Renal pelvis (tissue), 12 donors: ENCODE measurements around the gene GPN2. TPM values are rescaled to one million over a fixed set of nuclear protein-coding genes. Genes with fewer than 3 reads are reported as not detected.

Experiments
- DNase-seq: peaks from one replicate; pipeline ENCODE4 v3.0.0-alpha.2; 2013
- long read RNA-seq, 16 experiments: transcript quantifications; one replicate each; lab custom pipeline, GENCODE V29; 2026
- polyA plus RNA-seq, 3 donors: library from polyadenylated mRNA; unstranded; fragments of 120-200 nt; gene quantifications; one replicate each; pipeline ENCODE4 v1.2.1, GENCODE V29; 2013; ENCODE audit not compliant: insufficient read length in 3 of 3

Gene GPN2
- 10 to 100 TPM; 31.4 to 38.7 (median 32.4) TPM for polyA plus RNA-seq
- long read RNA-seq, donor 1, full-length matches to known transcripts, result 7 of 7 reads
- long read RNA-seq, donor 1, partial matches to known transcripts, result 0 of 7 reads
- long read RNA-seq, donor 1, other reads (novel, unspliced or antisense), result 0 of 7 reads
- long read RNA-seq, donor 2, full-length matches to known transcripts, result 12 of 12 reads
- long read RNA-seq, donor 2, partial matches to known transcripts, result 0 of 12 reads
- long read RNA-seq, donor 2, other reads (novel, unspliced or antisense), result 0 of 12 reads
- long read RNA-seq, donor 3, full-length matches to known transcripts, result 5 of 5 reads
- long read RNA-seq, donor 3, partial matches to known transcripts, result 0 of 5 reads
- long read RNA-seq, donor 3, other reads (novel, unspliced or antisense), result 0 of 5 reads
- long read RNA-seq, donor 4, full-length matches to known transcripts, result 7 of 7 reads
- long read RNA-seq, donor 4, partial matches to known transcripts, result 0 of 7 reads
- long read RNA-seq, donor 4, other reads (novel, unspliced or antisense), result 0 of 7 reads
- long read RNA-seq, donor 5, full-length matches to known transcripts, result 5 of 5 reads
- long read RNA-seq, donor 5, partial matches to known transcripts, result 0 of 5 reads
- long read RNA-seq, donor 5, other reads (novel, unspliced or antisense), result 0 of 5 reads
- long read RNA-seq, donor 6, full-length matches to known transcripts, result 4 of 4 reads
- long read RNA-seq, donor 6, partial matches to known transcripts, result 0 of 4 reads
- long read RNA-seq, donor 6, other reads (novel, unspliced or antisense), result 0 of 4 reads
- long read RNA-seq, donor 7, full-length matches to known transcripts, result 14 of 14 reads
- long read RNA-seq, donor 7, partial matches to known transcripts, result 0 of 14 reads
- long read RNA-seq, donor 7, other reads (novel, unspliced or antisense), result 0 of 14 reads
- long read RNA-seq, donor 8, full-length matches to known transcripts, result 1 of 1 reads
- long read RNA-seq, donor 8, partial matches to known transcripts, result 0 of 1 reads
- long read RNA-seq, donor 8, other reads (novel, unspliced or antisense), result 0 of 1 reads
- long read RNA-seq, donor 9, full-length matches to known transcripts, result 18 of 18 reads
- long read RNA-seq, donor 9, partial matches to known transcripts, result 0 of 18 reads
- long read RNA-seq, donor 9, other reads (novel, unspliced or antisense), result 0 of 18 reads
- long read RNA-seq, donor 10, full-length matches to known transcripts, result 7 of 7 reads
- long read RNA-seq, donor 10, partial matches to known transcripts, result 0 of 7 reads
- long read RNA-seq, donor 10, other reads (novel, unspliced or antisense), result 0 of 7 reads
- long read RNA-seq, donor 11, full-length matches to known transcripts, result 8 of 8 reads
- long read RNA-seq, donor 11, partial matches to known transcripts, result 0 of 8 reads
- long read RNA-seq, donor 11, other reads (novel, unspliced or antisense), result 0 of 8 reads
- long read RNA-seq, donor 12, full-length matches to known transcripts, result 13 of 13 reads
- long read RNA-seq, donor 12, partial matches to known transcripts, result 0 of 13 reads
- long read RNA-seq, donor 12, other reads (novel, unspliced or antisense), result 0 of 13 reads
- long read RNA-seq, donor 13, full-length matches to known transcripts, result 8 of 8 reads
- long read RNA-seq, donor 13, partial matches to known transcripts, result 0 of 8 reads
- long read RNA-seq, donor 13, other reads (novel, unspliced or antisense), result 0 of 8 reads
- long read RNA-seq, donor 14, result 0 reads
- long read RNA-seq, donor 15, full-length matches to known transcripts, result 11 of 16 reads
- long read RNA-seq, donor 15, partial matches to known transcripts, result 5 of 16 reads
- long read RNA-seq, donor 15, other reads (novel, unspliced or antisense), result 0 of 16 reads
- long read RNA-seq, donor 16, full-length matches to known transcripts, result 10 of 10 reads
- long read RNA-seq, donor 16, partial matches to known transcripts, result 0 of 10 reads
- long read RNA-seq, donor 16, other reads (novel, unspliced or antisense), result 0 of 10 reads

DNA sequence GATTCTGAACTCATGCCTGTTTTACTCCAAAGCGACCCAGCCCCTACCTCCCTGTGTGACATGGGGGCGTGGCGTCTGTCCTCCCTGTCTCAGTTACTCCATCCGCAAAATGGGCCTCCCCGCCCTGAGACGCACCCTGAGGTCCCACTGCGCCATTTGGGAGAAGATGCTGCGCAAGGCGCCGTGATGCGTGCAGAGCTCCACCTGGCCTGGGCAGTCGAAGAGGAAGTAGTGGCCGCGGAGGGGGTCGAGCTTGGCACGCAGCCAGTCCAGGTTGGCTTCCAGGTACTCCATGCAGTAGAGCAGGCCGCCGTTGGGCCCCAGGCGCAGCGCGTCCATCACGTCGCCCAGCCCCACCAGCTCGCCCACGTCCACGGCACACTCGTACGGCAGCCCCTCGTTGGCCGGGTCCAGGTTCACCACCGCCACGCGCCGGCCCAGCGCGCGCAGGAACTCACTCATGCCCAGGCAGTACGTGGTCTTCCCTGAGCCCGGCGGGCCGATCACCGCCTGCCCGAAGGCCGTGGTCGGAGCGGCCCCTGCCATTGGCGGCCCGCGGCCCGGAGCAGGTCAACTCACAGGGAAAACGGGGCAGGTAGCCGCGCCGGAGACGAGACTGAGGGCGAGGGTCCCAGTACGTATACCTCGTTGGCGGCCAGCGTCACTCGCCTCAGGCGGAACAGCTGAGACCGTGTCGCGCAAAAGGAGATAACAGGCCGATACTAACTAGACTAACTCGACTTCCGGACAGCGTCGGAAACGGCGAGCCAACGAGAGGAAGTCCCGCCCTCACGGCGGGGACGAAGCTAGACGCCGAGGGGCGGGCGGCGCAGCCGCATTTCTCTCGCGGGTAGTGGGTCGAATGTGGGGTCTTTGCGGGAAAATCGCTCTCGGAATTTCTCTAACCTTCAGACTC is at the start of gene GPN2:
Gene GPN2, minus strand, starts transcription at position 733 of the 916 bp plus-strand sequence. Its CDS starts 187 bp downstream, at position 546.
- DNase-seq, result peak; percentile 81

DNA sequence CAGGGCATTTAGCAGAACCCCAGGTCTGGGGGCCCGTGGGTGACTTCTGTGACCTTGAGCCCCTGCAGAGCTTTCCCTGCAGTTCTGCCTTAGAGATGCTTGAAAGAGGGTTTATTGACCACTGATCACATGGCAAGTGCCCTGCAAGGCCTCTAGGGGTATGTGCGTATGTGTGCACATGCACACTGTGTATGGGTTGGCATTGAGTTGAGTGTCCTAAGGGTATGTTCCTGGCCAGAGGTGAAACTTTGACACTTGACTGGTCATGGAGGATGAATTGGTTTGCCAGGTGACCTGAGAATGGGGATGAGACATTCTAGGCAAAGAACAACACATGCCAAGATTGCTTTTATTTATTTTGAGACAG is 48.6 kb upstream of the GPN2 start:
- DNase-seq, result no peak

DNA sequence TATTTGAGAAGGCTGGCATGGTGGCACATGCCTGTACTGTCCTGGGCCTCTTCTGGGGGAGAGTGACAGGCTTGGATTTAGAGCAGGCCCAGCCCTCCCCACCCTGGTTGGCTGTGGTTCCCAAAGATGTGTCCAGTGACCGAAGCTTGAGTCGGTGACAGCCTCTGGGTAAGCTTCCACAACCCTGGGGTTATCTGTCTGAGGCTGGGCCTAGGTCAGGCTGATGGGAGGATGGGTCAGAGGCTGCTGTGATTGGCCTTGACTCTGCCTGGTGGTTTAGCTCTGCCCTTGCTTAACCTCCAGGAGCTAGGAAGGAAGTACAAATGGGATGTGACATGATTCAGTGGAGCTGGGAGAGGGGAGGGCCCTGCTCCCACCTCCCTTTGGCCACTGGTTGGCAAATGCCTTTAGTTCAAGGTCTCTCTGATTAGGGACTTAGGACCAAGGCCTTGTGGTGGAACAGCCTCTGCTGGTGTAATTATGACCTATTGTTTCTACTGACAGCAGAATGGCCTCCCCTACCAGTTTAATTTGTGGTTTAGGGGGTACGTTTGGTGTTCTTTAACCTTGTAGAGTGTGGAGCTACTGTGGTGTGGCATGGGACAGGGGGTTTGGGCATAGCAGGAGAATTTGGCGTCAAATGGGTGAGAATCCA is 48.0 kb upstream of the GPN2 start:
- no peak for DNase-seq

DNA sequence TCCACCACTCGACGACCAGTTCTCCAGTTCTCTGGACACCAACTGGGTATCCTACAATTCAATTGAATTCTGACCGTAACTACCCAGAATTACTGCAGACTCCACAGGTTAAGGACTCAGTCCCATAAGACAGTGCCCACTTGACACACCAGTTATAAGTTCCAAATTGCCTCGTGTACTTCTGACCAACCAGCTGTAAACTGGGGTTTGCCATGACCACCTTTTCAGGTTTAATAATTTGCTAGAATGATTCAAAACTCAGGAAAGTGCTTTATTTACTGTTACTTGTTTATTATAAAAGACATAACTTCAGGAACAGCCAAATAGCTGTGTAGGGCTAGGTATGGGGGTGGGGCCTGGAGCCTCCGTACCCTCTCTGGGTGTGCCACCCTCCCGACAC is 46.7 kb upstream of the GPN2 start:
- no peak for DNase-seq

DNA sequence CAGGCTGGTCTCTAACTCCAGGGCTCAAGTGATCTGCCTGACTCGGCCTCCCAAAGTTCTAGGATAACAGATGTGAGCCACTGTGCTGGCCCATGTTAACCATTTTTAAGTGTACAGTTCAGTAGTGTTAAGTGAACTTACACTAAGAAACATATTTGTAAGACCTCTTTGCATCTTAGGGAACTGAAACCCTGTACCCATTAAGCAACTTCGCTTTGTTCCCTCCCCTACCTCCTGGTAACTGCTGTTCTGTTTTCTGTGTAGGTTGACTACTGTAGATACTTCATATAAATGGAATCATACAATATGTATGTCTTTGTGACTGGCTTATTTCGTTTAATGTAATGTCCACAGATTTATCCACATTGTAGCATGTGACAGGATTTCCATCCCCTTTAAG is 42.4 kb upstream of the GPN2 start:
- DNase-seq, result no peak

DNA sequence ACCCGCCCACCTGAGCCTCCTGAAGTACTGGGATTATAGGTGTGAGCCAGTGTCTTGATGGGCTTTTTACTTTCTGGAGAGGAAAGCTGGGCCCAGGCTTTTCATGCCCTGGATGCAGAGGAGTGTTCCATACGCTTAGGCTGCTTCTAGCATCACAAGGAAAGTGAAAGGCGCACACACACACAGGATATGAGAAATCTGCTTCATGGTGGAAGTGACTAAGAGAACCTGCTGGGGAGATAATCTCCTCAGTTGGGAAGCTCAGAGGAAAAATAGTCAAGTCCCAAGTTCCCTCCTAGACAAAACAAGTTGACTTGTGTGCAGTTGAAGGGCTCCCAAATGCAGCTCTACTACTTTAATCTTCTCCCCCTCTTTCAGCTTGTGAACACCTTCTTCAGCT is 33.6 kb upstream of the GPN2 start:
- no peak for DNase-seq

DNA sequence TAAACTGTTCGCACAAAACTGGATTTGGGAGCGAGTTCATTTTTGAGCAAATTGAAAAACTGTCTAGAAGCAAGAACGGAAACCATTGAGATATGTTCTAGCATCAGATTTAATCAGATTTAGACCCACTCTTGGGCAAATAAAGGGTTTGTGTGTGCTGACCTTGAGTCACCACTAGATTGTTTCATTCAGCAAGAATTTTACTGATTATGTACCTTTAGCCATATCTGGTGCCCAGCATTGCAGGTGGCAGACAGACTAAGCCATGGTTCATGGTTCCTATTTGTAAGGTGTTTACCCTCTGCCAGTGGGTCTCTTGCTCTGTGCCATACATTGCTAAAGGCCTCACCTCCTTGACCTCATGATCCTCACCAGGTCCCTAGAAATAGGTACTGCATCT is 32.8 kb upstream of the GPN2 start:
- no peak for DNase-seq

DNA sequence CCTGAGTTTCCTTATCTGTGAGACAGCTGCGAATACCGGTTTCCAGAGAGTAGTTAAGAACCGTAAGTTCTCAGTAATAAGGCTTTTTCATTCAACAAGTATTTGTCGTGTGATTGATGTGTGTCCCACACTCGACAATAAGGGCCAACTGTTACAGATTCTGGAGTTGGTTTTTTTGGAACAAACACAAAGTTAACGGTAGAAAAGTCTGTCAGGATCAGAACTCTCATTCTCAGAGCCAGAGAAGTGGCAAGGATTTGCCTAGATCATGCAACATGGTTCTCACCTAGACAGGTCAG is 32.3 kb upstream of the GPN2 start:
- DNase-seq, result no peak

DNA sequence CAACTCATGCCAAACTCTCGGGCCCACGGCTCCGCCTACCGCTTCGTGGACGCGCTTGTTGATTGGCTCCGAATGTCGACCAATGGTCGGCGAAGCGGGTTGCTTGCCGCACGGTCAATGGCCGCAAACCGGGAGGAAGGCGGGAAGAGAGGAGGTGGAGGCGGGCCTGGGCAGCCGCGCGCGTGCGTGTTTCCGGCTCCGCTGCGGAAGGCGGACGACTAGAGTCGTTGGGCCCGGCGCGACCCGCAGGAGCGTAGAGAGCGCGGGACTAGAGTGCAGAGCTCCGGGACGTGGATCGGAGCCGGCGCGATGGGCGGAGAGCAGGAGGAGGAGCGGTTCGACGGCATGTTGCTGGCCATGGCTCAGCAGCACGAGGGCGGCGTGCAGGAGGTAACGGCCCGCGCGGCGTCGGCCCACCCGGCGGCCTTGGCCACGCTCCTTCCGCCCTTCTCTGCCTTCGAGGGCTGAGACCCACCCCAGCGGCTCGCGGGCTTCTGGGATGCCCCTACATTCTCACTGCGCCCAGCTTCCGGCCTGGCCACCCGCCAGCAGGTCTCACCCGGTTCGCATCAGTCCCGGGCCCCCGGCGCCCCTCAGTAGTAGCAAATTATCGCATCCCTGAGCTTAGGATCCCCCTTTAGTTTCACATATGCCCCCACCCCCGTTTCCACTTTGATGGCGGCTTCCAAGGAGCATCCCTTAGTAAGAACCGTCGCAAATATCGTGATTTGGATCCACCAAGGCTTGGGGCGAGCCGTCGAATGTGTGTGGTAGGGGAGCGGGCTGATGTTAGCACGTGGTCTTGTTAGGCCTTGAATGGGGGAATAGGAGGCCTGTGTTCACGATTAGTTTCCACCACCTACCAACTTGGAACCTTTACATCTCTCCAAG is 31.7 kb upstream of the GPN2 start, which contains the start of gene NUDC:
Gene NUDC, plus strand, starts transcription at position 204 of the 891 bp plus-strand sequence. Its CDS starts 106 bp downstream, at position 310.
- DNase-seq, result peak; percentile 97

DNA sequence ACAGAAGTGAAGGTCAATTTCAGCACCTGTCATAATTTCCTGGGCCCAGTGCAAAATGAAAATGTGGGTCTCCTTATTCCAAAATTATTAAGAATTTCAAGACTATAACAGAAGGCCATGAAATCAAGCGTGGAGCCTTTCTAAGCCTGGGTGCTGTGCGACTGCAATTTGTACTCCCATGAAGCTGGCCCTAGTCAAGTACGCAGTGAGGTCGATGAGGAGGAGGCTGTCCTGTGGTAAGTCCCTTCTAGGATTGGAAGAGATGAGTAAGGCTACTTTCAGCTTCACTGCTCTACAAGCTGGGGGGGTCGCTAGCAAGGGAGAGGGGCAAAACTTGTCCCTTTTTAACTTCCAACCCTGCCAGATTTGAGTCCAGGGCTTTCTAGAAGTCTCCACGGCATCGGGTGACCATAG is 31.1 kb upstream of the GPN2 start:
- no peak for DNase-seq

DNA sequence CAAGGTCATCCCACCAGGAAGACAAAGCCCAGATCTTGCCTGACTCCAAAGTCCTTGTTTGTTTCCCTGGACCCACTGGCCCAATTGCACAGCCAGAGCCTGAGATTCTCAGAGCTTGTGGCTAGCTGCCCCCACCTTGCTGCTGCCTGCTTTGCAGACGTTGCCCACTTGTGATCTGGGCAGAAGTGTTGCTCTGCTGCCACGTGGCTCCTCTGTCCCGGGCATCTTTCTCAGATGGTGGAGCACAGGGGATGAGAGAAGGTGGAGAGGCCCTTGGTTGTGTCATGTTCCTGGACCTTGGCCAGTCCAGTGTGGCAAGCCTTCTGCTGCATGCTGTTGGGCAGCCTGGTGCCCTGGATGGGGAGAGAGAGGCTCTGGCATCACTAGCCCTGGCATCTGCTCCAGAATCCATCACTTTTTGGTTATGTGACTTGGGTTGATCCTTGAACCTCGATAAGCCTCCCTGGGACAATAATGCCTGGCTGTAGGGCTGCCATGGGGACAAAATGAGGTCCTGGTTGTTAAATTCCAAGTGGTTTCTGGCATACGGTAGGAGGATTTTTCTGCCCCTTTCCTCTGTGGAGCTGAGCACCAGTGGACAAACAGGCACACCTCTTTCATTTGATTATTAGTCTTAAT is 25.2 kb upstream of the GPN2 start:
- no peak for DNase-seq

DNA sequence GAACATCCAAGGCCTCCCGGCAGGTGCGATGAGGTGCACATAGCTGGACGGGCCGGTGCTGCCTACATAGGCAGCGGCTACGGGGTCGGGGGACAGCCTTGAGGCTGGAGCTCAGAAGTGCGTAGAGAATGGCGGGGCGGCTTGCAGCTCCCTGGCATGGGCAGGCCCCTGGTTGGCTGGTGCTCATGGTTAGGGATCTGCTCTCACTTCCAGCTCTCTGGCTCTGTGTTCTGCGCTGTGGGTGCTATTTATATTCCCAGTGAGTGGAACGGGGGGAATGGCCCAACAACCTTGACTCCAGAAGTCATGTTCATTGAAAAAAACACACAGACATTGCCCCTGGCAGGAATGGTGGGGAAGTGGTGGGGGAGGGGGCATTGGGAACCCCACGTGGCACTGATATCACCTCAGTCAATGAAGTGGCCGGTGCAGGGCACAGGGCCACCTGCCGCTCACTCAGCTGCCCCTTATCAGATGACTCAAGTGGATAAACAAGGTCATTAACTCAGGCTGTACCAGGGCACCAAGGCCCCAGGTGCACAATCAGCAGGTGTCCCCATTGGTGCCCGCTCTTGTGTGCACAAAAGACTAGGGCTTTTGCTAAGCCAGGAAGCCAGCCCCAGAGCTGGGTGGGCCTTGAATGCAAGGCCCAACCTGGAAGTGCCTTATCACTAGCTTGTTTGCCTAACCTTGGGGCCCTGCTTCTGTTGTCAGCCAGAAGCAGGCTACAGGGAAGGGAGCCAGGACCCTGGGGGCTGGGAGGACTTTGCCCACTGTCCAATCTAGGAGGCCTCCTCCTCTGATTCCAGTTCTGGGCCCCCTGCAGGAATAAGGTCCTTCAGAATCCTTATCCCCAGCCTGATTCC is 23.9 kb upstream of the GPN2 start, which contains the start of gene NR0B2:
Gene NR0B2, minus strand, starts transcription at position 222 of the 866 bp plus-strand sequence. Its CDS starts 35 bp downstream, at position 187.
- DNase-seq, result no peak

DNA sequence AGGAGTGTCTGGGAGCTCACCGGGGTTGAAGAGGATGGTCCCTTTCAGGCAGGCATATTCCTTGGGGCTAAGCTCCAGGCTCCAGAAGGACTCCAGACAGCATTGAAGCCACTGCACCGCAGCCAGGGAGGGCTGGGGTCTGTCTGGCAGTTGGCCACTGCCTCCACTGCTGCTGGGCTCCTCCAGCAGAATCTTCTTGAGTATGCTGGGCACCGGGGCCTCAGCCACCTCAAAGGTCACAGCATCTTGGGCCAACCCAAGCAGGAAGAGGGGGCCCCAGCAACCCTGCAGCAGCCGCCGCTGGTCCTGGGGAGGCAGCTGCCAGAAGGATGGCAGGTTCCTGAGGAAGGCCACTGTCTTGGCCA is 23.3 kb upstream of the GPN2 start:
- no peak for DNase-seq

DNA sequence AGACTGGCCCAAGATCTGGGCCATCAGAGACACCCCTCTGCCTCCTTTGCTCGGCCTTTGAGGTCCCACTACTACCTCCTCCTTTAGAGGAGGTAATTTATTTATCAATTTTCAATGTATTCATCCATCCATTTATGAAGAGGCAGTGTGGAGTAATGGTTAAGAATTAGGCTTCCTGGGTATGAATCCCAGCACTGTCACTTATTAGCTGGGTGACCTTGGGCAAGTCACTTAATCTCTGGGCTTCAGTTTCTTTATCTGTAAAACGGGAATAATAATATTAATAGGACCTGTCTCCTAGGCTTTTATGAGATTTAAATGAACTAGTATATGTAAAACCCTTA is 22.0 kb upstream of the GPN2 start:
- no peak for DNase-seq

DNA sequence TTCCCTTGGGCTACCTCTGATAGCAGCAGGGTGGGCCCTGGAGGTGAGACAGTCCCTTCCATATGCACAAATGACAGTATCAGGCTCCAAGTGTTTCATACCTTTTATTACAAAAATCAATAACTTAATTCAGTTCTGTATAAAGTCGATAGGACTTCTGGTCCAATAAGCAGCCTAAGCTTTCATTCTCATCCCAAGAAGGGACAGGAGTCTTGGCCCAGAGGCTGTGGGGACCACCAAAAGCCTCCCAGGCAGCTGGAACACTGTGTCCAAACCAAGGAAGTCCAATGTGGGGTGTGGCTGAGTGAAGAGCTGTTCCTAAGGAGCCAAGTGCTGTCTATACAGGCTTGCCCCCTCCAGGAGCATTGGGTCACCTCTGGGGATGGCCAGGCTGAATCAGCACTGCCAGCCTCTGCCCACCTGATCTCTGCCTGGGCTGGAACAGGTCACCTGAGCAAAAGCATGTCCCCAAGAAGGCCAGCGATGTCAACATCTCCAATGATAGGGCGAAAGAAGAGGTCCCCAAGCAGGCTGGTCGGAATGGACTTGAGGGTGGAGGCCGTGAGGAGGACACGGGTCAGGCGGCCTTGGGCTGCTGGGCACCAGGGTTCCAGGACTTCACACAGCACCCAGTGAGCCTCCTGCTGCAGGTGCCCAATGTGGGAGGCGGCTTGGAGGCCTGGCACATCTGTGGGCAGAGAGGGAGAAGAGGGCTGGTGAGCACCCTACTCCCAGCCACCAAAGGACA is 21.5 kb upstream of the GPN2 start:
- no peak for DNase-seq
